Trophoblast cell (in vitro differentiated cells and primary cell): Measurements from ENCODE around the gene P3H2.
"Not testable (repeated sequence)": the region's sequence is repeated elsewhere in the genome, so short reads cannot be mapped to it uniquely, and the experiment has no call there.

Source experiments
- DNase-seq, 2 donors: peaks; one replicate each; pipeline ENCODE4 v3.0.0-alpha.2; 2016
- H2AFZ ChIP-seq: 2 replicates; pipeline ENCODE4 v1.6.1; 2013; ENCODE audit warnings: low read length, moderate library complexity, mild to moderate bottlenecking; ENCODE audit not compliant: insufficient read depth, poor library complexity
- H2AK5ac ChIP-seq: 2 replicates; pipeline ENCODE4 v1.6.1; 2013; ENCODE audit warnings: mild to moderate bottlenecking, low read length
- H2BK120ac ChIP-seq: 2 replicates; pipeline ENCODE4 v1.6.1; 2013; ENCODE audit warnings: low read length, mild to moderate bottlenecking, moderate library complexity; ENCODE audit not compliant: insufficient read depth, poor library complexity
- H2BK12ac ChIP-seq: 2 replicates; pipeline ENCODE4 v1.6.1; 2013; ENCODE audit warnings: mild to moderate bottlenecking, low read length, moderate library complexity
- H2BK5ac ChIP-seq: 2 replicates; pipeline ENCODE4 v1.6.1; 2013; ENCODE audit warnings: low read length, low read depth, moderate library complexity, mild to moderate bottlenecking; ENCODE audit not compliant: poor library complexity
- H3K14ac ChIP-seq: 2 replicates; pipeline ENCODE4 v1.6.1; 2013; ENCODE audit warnings: mild to moderate bottlenecking, low read length
- H3K18ac ChIP-seq: 2 replicates; pipeline ENCODE4 v1.6.1; 2013; ENCODE audit warnings: mild to moderate bottlenecking, low read length
- H3K23ac ChIP-seq: 2 replicates; pipeline ENCODE4 v1.6.1; 2013; ENCODE audit warnings: low read length
- H3K27ac ChIP-seq: 2 replicates; pipeline ENCODE4 v1.5.1; 2013; ENCODE audit warnings: low read depth, mild to moderate bottlenecking, inconsistent platforms, low read length, moderate library complexity
- H3K27me3 ChIP-seq: 2 replicates; pipeline ENCODE4 v1.6.1; 2013; ENCODE audit warnings: inconsistent platforms, mild to moderate bottlenecking, low read length, moderate library complexity; ENCODE audit not compliant: insufficient read depth
- H3K36me3 ChIP-seq, 2 experiments: 1 replicate in 1 of 2; 2 replicates in 1 of 2; pipeline ENCODE4 v1.6.1; 2013; ENCODE audit warnings: low read length in 2 of 2, mild to moderate bottlenecking in 2 of 2, moderate library complexity in 1 of 2; ENCODE audit not compliant: insufficient read depth in 2 of 2, control insufficient read depth in 1 of 2
- H3K4ac ChIP-seq: 2 replicates; pipeline ENCODE4 v1.6.1; 2013; ENCODE audit warnings: low read depth, mild to moderate bottlenecking, low read length, moderate library complexity
- H3K4me1 ChIP-seq, 2 experiments: 1 replicate in 1 of 2; 2 replicates in 1 of 2; pipeline ENCODE4 v1.6.1; 2013; ENCODE audit warnings: low read length in 2 of 2, mild to moderate bottlenecking in 2 of 2, moderate library complexity in 1 of 2; ENCODE audit not compliant: insufficient read depth in 2 of 2, control insufficient read depth in 1 of 2
- H3K4me2 ChIP-seq: 2 replicates; pipeline ENCODE4 v1.6.1; 2013; ENCODE audit warnings: inconsistent platforms, mild to moderate bottlenecking, low read length, moderate library complexity
- H3K4me3 ChIP-seq: 2 replicates; pipeline ENCODE4 v1.5.1; 2013; ENCODE audit warnings: mild to moderate bottlenecking, low read depth, low read length, inconsistent platforms
- H3K79me1 ChIP-seq: one replicate; pipeline ENCODE4 v1.6.1; 2013; ENCODE audit warnings: low read length
- H3K79me2 ChIP-seq: 2 replicates; pipeline ENCODE4 v1.6.1; 2013; ENCODE audit warnings: low read length, mild to moderate bottlenecking; ENCODE audit not compliant: control insufficient read depth, insufficient read depth, poor library complexity
- H3K9ac ChIP-seq: 2 replicates; pipeline ENCODE4 v1.6.1; 2013; ENCODE audit warnings: mild to moderate bottlenecking, low read length
- H3K9me3 ChIP-seq: 2 replicates; pipeline ENCODE4 v1.6.1; 2013; ENCODE audit warnings: low read depth, mild to moderate bottlenecking, control low read depth, inconsistent platforms, low read length; ENCODE audit not compliant: insufficient read depth
- H4K12ac ChIP-seq: 2 replicates; pipeline ENCODE4 v1.6.1; 2013; ENCODE audit warnings: low read depth, mild to moderate bottlenecking, low read length, moderate library complexity
- H4K8ac ChIP-seq: 2 replicates; pipeline ENCODE4 v1.6.1; 2013; ENCODE audit warnings: low read depth, mild to moderate bottlenecking, low read length, moderate library complexity
- H4K91ac ChIP-seq: one replicate; pipeline ENCODE4 v1.6.1; 2013; ENCODE audit warnings: low read depth, mild to moderate bottlenecking, low read length, moderate library complexity
- WGBS: extraction: QIAGEN DNeasy Blood & Tissue Kit; methylation state at CpG from one replicate; pipeline ENCODE4 v1.1.7; 2013; ENCODE audit warnings: missing lambda C conversion rate; ENCODE audit not compliant: insufficient read length, insufficient coverage; ENCODE audit errors: extremely low coverage; 5-methylcytosine and 5-hydroxymethylcytosine counted together

The P3H2 gene

DNA sequence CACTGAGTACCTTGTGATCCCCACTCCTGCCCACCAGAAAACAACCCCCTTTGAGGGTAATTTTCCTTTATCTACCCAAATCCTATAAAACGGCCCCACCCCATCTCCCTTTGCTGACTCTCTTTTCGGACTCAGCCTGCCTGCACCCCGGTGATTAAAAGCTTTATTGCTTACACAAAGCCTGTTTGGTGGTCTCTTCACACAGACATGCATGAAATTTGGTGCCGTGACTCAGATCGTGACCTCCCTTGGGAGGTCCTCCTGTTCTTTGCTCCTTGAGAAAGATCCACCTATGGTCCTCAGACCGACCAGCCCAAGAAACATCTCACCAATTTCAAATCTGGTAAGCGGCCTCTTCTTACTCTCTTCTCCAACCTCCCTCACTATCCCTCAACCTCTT is 24.1 kb upstream of the P3H2 start:
- not testable (repeated sequence) for H3K4me3 ChIP-seq, H3K79me2 ChIP-seq, H2AFZ ChIP-seq, H3K9ac ChIP-seq, H4K91ac ChIP-seq, H3K9me3 ChIP-seq, H3K79me1 ChIP-seq, H4K8ac ChIP-seq, H3K14ac ChIP-seq, H3K18ac ChIP-seq, H3K4me1 ChIP-seq, H3K4ac ChIP-seq, H2BK5ac ChIP-seq, H3K4me2 ChIP-seq, H2BK120ac ChIP-seq, H3K27ac ChIP-seq, H2AK5ac ChIP-seq, H3K27me3 ChIP-seq, DNase-seq, H2BK12ac ChIP-seq, H3K36me3 ChIP-seq, H3K23ac ChIP-seq, H4K12ac ChIP-seq
- no CpG with 5 or more reads among the region's 7 CpGs for WGBS

DNA sequence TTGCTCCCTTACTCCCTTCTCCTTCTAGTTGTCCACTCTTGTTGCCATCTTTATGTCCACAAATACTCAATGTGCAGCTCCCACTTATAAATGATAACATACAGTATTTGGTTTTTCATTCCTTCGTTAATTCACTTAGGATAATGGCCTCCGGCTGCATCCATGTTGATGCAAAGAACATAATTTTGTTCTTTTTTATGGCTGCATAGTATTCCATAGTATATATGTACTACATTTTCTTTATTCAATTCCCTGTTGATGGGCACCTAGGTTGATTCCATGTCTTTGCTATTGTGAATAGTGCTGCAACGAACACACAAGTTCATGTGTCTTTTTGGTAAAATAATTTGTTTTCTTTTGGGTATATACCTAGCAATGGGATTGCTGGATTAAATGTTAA is 21.3 kb upstream of the P3H2 start:
- Histone ChIP-seq H3K27ac (no peak overlapping the region), H3K4ac (no peak overlapping the region), H3K79me2 (no peaks in the 10 kb centered on the region), H3K18ac (no peak overlapping the region), H3K4me1 (no peaks in the 10 kb centered on the region), H2BK12ac (no peak overlapping the region), H3K14ac (no peak overlapping the region), H2BK120ac (no peak overlapping the region), H3K23ac (no peak overlapping the region), H2AFZ (no peak overlapping the region), H3K4me2 (no peak overlapping the region), H4K12ac (no peak overlapping the region), H2AK5ac (no peak overlapping the region), H3K4me3 (no peak overlapping the region), H3K9ac (no peak overlapping the region), H3K9me3 (no peaks in the 10 kb centered on the region), H4K8ac (no peak overlapping the region), H3K36me3 (no peaks in the 10 kb centered on the region), H2BK5ac (no peak overlapping the region), H3K79me1 (no peaks in the 10 kb centered on the region), H3K27me3 (no peaks in the 10 kb centered on the region), H4K91ac (no peak overlapping the region)
- WGBS, result no CpG with 5 or more reads among the region's 3 CpGs
- no peak for DNase-seq

DNA sequence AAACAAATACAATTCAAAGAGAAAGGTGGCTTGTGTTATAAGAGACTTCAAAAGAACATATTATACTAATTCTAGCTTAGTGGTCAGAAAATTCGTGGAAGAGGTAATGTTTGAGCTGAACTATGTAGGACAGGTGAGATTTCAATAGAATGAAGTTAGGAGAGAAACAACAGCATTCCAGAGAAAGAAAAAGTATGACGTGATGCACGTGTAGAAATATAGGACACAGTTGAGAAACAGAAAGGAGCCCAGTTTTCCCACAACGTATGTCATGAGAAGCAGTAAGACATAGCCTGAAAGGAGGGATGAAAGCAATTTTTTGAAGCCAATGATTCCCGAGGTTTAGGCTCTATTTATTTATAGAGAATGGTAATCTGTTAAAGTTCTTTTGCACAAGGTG is 18.7 kb upstream of the P3H2 start:
- Histone ChIP-seq H3K27me3 (no peaks in the 10 kb centered on the region), H4K8ac (no peak overlapping the region), H2BK5ac (no peak overlapping the region), H3K9me3 (no peaks in the 10 kb centered on the region), H3K18ac (no peak overlapping the region), H3K4me3 (no peak overlapping the region), H4K12ac (no peak overlapping the region), H3K79me2 (no peaks in the 10 kb centered on the region), H3K14ac (no peak overlapping the region), H2BK120ac (no peak overlapping the region), H3K23ac (no peak overlapping the region), H2AFZ (no peak overlapping the region), H3K27ac (no peak overlapping the region), H3K36me3 (no peaks in the 10 kb centered on the region), H4K91ac (no peak overlapping the region), H3K4me1 (no peaks in the 10 kb centered on the region), H3K4ac (no peak overlapping the region), H3K4me2 (no peak overlapping the region), H3K79me1 (no peaks in the 10 kb centered on the region), H3K9ac (no peak overlapping the region), H2BK12ac (no peak overlapping the region), H2AK5ac (no peak overlapping the region)
- WGBS, result no CpG with 5 or more reads among the region's 5 CpGs
- peak in 1 of 2 donors; percentile 65 for DNase-seq

DNA sequence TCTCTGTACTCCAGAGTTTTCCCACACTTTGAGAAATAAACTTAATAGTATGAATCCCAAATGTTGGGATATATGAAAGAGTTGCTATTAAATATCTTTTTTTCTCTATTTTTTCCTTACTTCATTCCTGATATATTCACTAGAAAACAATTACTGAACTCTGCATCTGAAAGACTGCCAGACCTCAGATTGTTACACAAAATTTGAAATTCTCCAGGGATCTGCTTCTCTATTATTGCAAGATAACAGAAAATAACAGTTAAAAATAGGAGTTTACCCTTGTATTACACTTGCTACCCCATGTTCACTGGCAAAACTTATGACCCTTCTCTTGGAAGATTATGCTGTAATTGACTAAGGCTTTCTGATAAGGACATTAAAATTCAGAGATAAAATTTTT is 11.7 kb upstream of the P3H2 start:
- Histone ChIP-seq H3K79me2 (no peaks in the 10 kb centered on the region), H2AK5ac (no peak overlapping the region), H3K4me3 (no peak overlapping the region), H3K27ac (no peak overlapping the region), H3K79me1 (no peaks in the 10 kb centered on the region), H3K27me3 (no peaks in the 10 kb centered on the region), H2BK12ac (no peak overlapping the region), H4K8ac (no peak overlapping the region), H3K4ac (no peak overlapping the region), H3K9me3 (no peaks in the 10 kb centered on the region), H3K18ac (no peak overlapping the region), H2BK120ac (no peak overlapping the region), H3K9ac (no peak overlapping the region), H3K14ac (no peak overlapping the region), H3K36me3 (no peaks in the 10 kb centered on the region), H2BK5ac (no peak overlapping the region), H3K23ac (no peak overlapping the region), H4K91ac (no peak overlapping the region), H3K4me1 (peaks cover 0 to 3% of the 10 kb centered on the region in 2 experiments), H4K12ac (no peak overlapping the region), H3K4me2 (no peak overlapping the region), H2AFZ (no peak overlapping the region)
- no peak for DNase-seq

DNA sequence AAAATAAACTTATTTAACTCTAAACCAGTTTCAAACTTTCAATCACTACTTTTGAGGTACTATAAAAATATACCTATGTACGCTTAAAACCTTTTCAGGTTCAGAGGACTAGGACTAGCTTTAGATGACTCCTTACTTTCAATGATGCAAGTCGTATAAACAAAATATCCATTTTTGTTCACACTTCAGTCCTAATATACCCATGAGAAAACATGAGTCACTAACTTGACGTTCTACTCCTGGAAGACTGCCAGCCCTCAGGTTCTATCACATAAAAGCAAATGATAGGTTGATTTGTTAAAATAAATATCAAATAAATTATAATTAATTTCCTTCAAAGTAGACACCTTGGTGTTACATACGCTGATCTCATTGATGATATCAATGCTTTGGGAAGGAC is 10.6 kb upstream of the P3H2 start:
- Histone ChIP-seq H3K14ac (no peak overlapping the region), H2AK5ac (no peak overlapping the region), H2BK5ac (no peak overlapping the region), H3K27me3 (no peaks in the 10 kb centered on the region), H3K79me1 (no peaks in the 10 kb centered on the region), H2BK120ac (no peak overlapping the region), H3K27ac (no peak overlapping the region), H4K12ac (no peak overlapping the region), H3K9me3 (no peaks in the 10 kb centered on the region), H2BK12ac (no peak overlapping the region), H3K4me1 (peaks cover 0 to 3% of the 10 kb centered on the region in 2 experiments), H3K9ac (no peak overlapping the region), H2AFZ (no peak overlapping the region), H3K79me2 (no peaks in the 10 kb centered on the region), H3K4me2 (no peak overlapping the region), H3K4me3 (no peak overlapping the region), H3K18ac (no peak overlapping the region), H4K91ac (no peak overlapping the region), H4K8ac (no peak overlapping the region), H3K36me3 (no peaks in the 10 kb centered on the region), H3K23ac (no peak overlapping the region), H3K4ac (no peak overlapping the region)
- whole genome bisulfite sequencing, result no CpG with 5 or more reads among the region's 4 CpGs
- no peak for DNase-seq
